ENCODE data around the gene CYRIA.

DNA sequence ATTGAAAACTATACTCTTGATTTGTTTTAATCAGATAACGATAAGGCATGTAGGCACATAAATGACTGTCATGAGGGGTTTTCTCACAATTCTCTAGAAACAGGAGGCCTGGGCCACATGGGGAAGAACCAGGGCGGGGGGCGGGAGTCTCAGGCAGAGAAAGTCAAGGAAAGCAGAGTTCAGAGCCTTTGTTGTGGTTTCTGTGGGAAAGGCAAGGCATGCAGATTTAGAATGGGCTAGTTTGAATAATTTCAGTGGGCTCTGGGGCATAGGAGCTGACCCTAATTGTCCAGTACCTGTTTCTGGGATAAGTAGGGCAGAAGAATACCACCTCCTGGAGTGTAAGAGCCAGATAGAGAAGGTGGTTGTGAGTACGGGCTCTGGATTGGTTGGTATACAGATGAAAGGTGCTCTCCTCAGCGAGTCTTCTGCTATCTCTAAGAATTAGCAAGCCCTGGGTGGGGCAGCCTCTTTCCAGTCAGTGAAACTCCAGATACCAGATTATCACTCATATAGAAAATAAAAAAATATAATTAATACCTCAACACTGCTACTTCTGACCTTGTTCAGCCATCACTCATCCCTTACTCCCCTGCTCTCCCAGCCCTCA is 41.5 kb upstream of the CYRIA start:
- TF ChIP-seq, protein P1, sequence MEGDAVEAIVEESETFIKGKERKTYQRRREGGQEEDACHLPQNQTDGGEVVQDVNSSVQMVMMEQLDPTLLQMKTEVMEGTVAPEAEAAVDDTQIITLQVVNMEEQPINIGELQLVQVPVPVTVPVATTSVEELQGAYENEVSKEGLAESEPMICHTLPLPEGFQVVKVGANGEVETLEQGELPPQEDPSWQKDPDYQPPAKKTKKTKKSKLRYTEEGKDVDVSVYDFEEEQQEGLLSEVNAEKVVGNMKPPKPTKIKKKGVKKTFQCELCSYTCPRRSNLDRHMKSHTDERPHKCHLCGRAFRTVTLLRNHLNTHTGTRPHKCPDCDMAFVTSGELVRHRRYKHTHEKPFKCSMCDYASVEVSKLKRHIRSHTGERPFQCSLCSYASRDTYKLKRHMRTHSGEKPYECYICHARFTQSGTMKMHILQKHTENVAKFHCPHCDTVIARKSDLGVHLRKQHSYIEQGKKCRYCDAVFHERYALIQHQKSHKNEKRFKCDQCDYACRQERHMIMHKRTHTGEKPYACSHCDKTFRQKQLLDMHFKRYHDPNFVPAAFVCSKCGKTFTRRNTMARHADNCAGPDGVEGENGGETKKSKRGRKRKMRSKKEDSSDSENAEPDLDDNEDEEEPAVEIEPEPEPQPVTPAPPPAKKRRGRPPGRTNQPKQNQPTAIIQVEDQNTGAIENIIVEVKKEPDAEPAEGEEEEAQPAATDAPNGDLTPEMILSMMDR (IDR thresholded peaks at IDR 0.05; ENCODE audit: low read length), result no peak
- TF ChIP-seq EZH2 (IDR thresholded peaks at IDR 0.05; ENCODE audit: borderline replicate concordance, low read length), result no peak
